Endothelial cell of umbilical vein (primary cell): ENCODE measurements around the gene SPTBN4.

Experiments used
- CTCF ChIP-seq, 2 donors: IDR thresholded peaks; 1 replicate in 1 of 2; 2 replicates in 1 of 2; pipeline ENCODE4 v1.5.1; 2011; ENCODE audit warnings: low read length in 2 of 2, mild to moderate bottlenecking in 2 of 2, moderate library complexity in 2 of 2, control low read depth in 1 of 2, inconsistent platforms in 1 of 2, low read depth in 1 of 2; ENCODE audit not compliant: insufficient read depth in 1 of 2; ENCODE audit errors: extremely low read depth in 1 of 2
- EZH2 ChIP-seq: IDR thresholded peaks from 2 replicates; pipeline ENCODE4 v1.6.1; 2012; ENCODE audit warnings: borderline replicate concordance, low read depth, mild to moderate bottlenecking, moderate library complexity, low read length, inconsistent platforms; ENCODE audit not compliant: severe bottlenecking
- FOS ChIP-seq: IDR thresholded peaks from 2 replicates; pipeline ENCODE4 v1.6.1; 2011; ENCODE audit warnings: mild to moderate bottlenecking, low read length, moderate library complexity, borderline replicate concordance; ENCODE audit not compliant: insufficient read depth
- GATA2 ChIP-seq: IDR thresholded peaks from 2 replicates; pipeline ENCODE4 v1.7.0; 2011; ENCODE audit warnings: low read depth, mild to moderate bottlenecking, moderate library complexity, mixed read lengths, low read length; ENCODE audit not compliant: insufficient read length, insufficient read depth
- JUN ChIP-seq: IDR thresholded peaks from 2 replicates; pipeline ENCODE4 v1.6.1; 2011; ENCODE audit warnings: borderline replicate concordance, low read depth; ENCODE audit not compliant: insufficient read length, insufficient read depth
- MAX ChIP-seq: IDR thresholded peaks from 2 replicates; pipeline ENCODE4 v1.6.1; 2011; ENCODE audit not compliant: insufficient read depth, insufficient read length
- MYC ChIP-seq: IDR thresholded peaks from one replicate; pipeline ENCODE4 v1.6.1; 2011; ENCODE audit warnings: mild to moderate bottlenecking, low read depth, low read length
- POLR2A ChIP-seq: IDR thresholded peaks from 2 replicates; pipeline ENCODE4 v1.6.1; 2012; ENCODE audit warnings: low read depth, mild to moderate bottlenecking, control low read depth, low read length
- POLR2AphosphoS5 ChIP-seq: IDR thresholded peaks from 2 replicates; pipeline ENCODE4 v1.6.1; 2012; ENCODE audit warnings: low read depth, mild to moderate bottlenecking, control low read depth, low read length, moderate library complexity; ENCODE audit not compliant: insufficient read depth

DNA sequence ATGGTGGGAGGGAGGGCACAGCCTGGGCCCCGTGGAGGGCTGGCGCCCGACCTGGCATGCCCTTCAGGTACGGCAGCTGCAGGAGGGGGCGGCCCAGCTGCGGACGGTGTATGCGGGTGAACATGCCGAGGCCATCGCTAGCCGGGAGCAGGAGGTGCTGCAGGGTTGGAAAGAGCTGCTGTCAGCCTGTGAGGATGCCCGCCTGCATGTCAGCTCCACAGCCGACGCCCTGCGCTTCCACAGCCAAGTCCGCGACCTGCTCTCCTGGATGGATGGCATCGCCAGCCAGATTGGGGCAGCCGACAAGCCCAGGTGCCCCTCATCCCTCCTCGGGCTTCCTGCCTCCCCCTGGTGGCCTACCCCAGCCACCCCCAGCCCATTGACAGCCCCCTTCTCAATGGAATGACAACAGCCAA, 93.3 kb downstream of the SPTBN4 start:
- TF ChIP-seq EZH2: no peak
- no peak for TF ChIP-seq CTCF (IDR thresholded peaks at IDR 0.05; ENCODE audit: extremely low read depth in 1 of 2, insufficient read depth in 1 of 2, low read depth in 1 of 2, low read length in 2 of 2)
- TF ChIP-seq POLR2AphosphoS5: no peak
- TF ChIP-seq POLR2A: no peak
- TF ChIP-seq FOS: no peak
- no peak for TF ChIP-seq MAX
- TF ChIP-seq JUN: no peak
- no peak for TF ChIP-seq MYC
- no peak for TF ChIP-seq GATA2
